ENCODE data around the gene SH3RF3. TPM values are rescaled to one million over a fixed set of nuclear protein-coding genes. Genes with fewer than 3 reads are reported as not detected.

Gene SH3RF3
- total and polyA plus RNA-seq, 9 of the 15 experiments (the other 6 are each of a cell fraction or from before 2014, with no cell fraction given) = 0.02 TPM; not detected in 8

GRCh38 chr2:109277406-109277805 lies 148.4 kb downstream of the SH3RF3 start (continued):
- TF ChIP-seq ZNF318 (IDR thresholded peaks at IDR 0.05; ENCODE audit: borderline replicate concordance in 1 of 2, low read depth in 1 of 2) (no peak), ZNF584 (CRISPR knock-in tag; IDR thresholded peaks at IDR 0.05; ENCODE audit: low read depth) (0 out of 2 replicates have a peak, but pooled peaks have one; percentile 30), DLX4 (CRISPR knock-in tag; IDR thresholded peaks at IDR 0.05) (no peak), ATF4 (CRISPR knock-in tag; IDR thresholded peaks at IDR 0.05) (no peak), EZH2 (IDR thresholded peaks at IDR 0.05; ENCODE audit: borderline replicate concordance, low read depth, low read length) (no peak), ZKSCAN3 (CRISPR knock-in tag; IDR thresholded peaks at IDR 0.05) (0 out of 2 replicates have a peak, but pooled peaks have one; percentile 12), THRAP3 (IDR thresholded peaks at IDR 0.05; ENCODE audit: borderline replicate concordance) (no peak), ZNF175 (CRISPR knock-in tag; IDR thresholded peaks at IDR 0.05; ENCODE audit: low read depth) (peak; percentile 50; the same call in 1 of the 2 replicates), ZKSCAN1 (IDR thresholded peaks at IDR 0.05; ENCODE audit: low read depth, low read length) (no peak), CREB1 (IDR thresholded peaks at IDR 0.05) (no peak), CREB1 (CRISPR knock-in tag; IDR thresholded peaks at IDR 0.05) (no peak), ATF1 (CRISPR knock-in tag; IDR thresholded peaks at IDR 0.05) (no peak), ATF1 (tag; IDR thresholded peaks at IDR 0.05) (peak; percentile 18; the same call in 1 of the 2 replicates)
